GM12892 (cell line): ENCODE results near the gene INTS2.

ENCODE experiments used
- POLR2A ChIP-seq: IDR thresholded peaks from 2 replicates; pipeline ENCODE4 v1.6.1; 2011; ENCODE audit warnings: low read depth, low read length, control low read depth
- POLR2AphosphoS5 ChIP-seq: IDR thresholded peaks from 2 replicates; pipeline ENCODE4 v1.6.1; 2011; ENCODE audit warnings: low read depth, low read length, control low read depth

DNA sequence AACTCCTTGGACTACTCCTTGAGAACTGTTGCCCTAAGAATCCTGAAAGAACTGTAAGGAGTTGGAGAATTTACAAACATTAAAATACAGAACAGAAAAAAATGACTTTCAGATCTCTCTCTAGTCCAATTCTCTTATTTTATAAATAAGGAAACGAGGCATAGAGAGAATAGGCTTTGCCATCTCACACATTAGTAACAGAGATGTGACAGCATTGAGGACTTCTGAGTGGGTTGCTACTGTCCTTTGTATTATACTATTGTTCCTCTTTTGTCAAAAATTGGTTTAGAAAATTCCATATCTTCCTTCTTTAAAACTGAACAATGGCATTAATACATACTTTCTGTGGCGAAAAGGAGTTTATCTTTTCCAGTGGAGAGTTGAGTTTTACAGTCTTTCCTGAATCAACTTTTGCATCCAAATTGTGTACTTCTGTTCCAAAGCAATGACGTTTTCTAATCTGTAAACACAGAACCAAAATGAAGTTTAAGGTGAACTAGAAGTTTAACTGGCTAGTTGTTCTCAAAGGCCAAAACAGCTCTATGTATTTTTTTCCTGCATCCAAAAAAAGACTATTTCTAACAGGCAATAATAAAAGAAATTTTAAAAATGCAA is 80.9 kb downstream of the INTS2 start:
- TF ChIP-seq POLR2A (no peak), POLR2AphosphoS5 (no peak)
